Osteoblast (primary cell): Measurements from ENCODE around the gene STAP2. TPM values are rescaled to one million over a fixed set of nuclear protein-coding genes. Genes with fewer than 3 reads are reported as not detected.

Experiments
- DNase-seq: peaks from one replicate; pipeline ENCODE4 v3.0.0; 2011; ENCODE audit warnings: low spot score, mixed read lengths; ENCODE audit not compliant: insufficient read length; ENCODE audit errors: missing footprints
- H2AFZ ChIP-seq: 2 replicates; pipeline ENCODE4 v1.6.0; 2011; ENCODE audit warnings: mild to moderate bottlenecking, low read length
- H3K27ac ChIP-seq: 2 replicates; pipeline ENCODE4 v1.5.1; 2011; ENCODE audit warnings: mild to moderate bottlenecking, low read depth, low read length, moderate library complexity
- H3K27me3 ChIP-seq: 2 replicates; pipeline ENCODE4 v1.6.0; 2012; ENCODE audit warnings: mild to moderate bottlenecking, control low read depth, inconsistent platforms, low read length, moderate library complexity; ENCODE audit not compliant: insufficient read depth
- H3K36me3 ChIP-seq: 2 replicates; pipeline ENCODE4 v1.5.1; 2011; ENCODE audit warnings: mild to moderate bottlenecking, low read length, control low read depth, moderate library complexity; ENCODE audit not compliant: insufficient read depth
- H3K4me1 ChIP-seq: 2 replicates; pipeline ENCODE4 v1.5.1; 2011; ENCODE audit warnings: mild to moderate bottlenecking, low read length, control low read depth, moderate library complexity; ENCODE audit not compliant: insufficient read depth
- H3K4me2 ChIP-seq: 2 replicates; pipeline ENCODE4 v1.6.0; 2011; ENCODE audit warnings: mild to moderate bottlenecking, low read length; ENCODE audit not compliant: insufficient read depth
- H3K4me3 ChIP-seq: fragments of 200-600 bp; sonication (generic); 3 replicates; pipeline ENCODE4 v1.5.1; 2012; ENCODE audit warnings: mild to moderate bottlenecking, low read length, inconsistent platforms; ENCODE audit not compliant: insufficient read depth
- H3K79me2 ChIP-seq: 2 replicates; pipeline ENCODE4 v1.6.0; 2012; ENCODE audit warnings: mild to moderate bottlenecking, low read length, control low read depth, inconsistent platforms; ENCODE audit not compliant: insufficient read depth
- H3K9me3 ChIP-seq: 2 replicates; pipeline ENCODE4 v1.5.1; 2011; ENCODE audit warnings: low read depth, low read length, control low read depth
- H4K20me1 ChIP-seq: 2 replicates; pipeline ENCODE4 v1.6.0; 2012; ENCODE audit warnings: mild to moderate bottlenecking, low read length, control low read depth; ENCODE audit not compliant: insufficient read depth
- total RNA-seq: library from RNA; depleted of rRNA; stranded (reverse); fragments of >200 nt; gene quantifications from 2 replicates; pipeline ENCODE4 v1.2.3, GENCODE V29; 2012
- TF ChIP-seq, protein P1 (sequence below): IDR thresholded peaks from 2 replicates; pipeline ENCODE4 v1.5.1; 2011; ENCODE audit warnings: mild to moderate bottlenecking, low read depth, low read length, moderate library complexity; ENCODE audit errors: extremely low read depth

The STAP2 gene
- total RNA-seq, 1 donor, result 2.5 TPM

DNA sequence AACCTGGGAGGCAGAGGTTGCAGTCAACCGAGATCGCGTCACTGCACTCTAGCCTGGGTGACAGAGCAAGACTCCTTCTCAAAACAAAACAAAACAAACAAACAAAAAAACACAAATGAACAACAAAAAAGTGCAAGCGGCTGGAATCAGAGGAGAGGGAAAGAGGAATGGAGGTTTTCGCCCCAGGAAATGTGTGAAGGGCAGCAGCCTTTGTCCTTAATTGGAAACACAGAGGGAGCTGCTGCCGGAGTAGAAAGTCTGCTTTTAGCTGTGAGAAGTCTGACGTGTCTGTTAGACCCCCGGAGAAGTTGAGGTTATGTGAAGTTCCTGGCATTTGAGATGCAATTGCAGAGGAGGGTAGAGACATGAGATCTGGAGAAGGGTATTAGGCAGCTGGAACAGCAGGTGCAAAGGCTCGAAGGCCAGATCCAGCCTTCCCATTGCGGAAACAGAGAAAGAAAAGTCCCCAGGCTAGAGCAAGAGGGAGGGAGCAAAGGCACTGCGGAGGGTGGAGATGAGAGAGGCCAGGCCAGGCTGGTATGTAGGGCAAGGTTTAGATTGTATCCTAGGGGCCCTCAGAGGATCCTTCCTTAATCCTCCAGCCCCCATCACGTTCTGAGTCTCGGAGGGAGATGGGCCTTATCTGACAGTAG is 36.9 kb downstream of the STAP2 start:
- no peak overlapping the region for H3K4me3 ChIP-seq
- H3K36me3 ChIP-seq, result no peaks in the 10 kb centered on the region
- H4K20me1 ChIP-seq, result no peaks in the 10 kb centered on the region
- no peak overlapping the region for H3K27ac ChIP-seq
- peak; percentile 82 for DNase-seq
- H3K79me2 ChIP-seq, result no peaks in the 10 kb centered on the region
- no peaks in the 10 kb centered on the region for H3K27me3 ChIP-seq
- H3K9me3 ChIP-seq, result no peaks in the 10 kb centered on the region
- H3K4me1 ChIP-seq, result no peaks in the 10 kb centered on the region
- H2AFZ ChIP-seq, result no peak overlapping the region
- TF ChIP-seq, protein P1, sequence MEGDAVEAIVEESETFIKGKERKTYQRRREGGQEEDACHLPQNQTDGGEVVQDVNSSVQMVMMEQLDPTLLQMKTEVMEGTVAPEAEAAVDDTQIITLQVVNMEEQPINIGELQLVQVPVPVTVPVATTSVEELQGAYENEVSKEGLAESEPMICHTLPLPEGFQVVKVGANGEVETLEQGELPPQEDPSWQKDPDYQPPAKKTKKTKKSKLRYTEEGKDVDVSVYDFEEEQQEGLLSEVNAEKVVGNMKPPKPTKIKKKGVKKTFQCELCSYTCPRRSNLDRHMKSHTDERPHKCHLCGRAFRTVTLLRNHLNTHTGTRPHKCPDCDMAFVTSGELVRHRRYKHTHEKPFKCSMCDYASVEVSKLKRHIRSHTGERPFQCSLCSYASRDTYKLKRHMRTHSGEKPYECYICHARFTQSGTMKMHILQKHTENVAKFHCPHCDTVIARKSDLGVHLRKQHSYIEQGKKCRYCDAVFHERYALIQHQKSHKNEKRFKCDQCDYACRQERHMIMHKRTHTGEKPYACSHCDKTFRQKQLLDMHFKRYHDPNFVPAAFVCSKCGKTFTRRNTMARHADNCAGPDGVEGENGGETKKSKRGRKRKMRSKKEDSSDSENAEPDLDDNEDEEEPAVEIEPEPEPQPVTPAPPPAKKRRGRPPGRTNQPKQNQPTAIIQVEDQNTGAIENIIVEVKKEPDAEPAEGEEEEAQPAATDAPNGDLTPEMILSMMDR, result no peak
- H3K4me2 ChIP-seq, result no peak overlapping the region

- DNase-seq, result no peak
- no peaks in the 10 kb centered on the region for H4K20me1 ChIP-seq
- TF ChIP-seq, protein P1, result no peak
- H3K27me3 ChIP-seq, result no peaks in the 10 kb centered on the region
- H3K27ac ChIP-seq, result no peak overlapping the region
- H3K4me3 ChIP-seq, result no peak overlapping the region
- no peaks in the 10 kb centered on the region for H3K36me3 ChIP-seq
- H3K4me2 ChIP-seq, result no peak overlapping the region
- H2AFZ ChIP-seq, result no peak overlapping the region
- no peaks in the 10 kb centered on the region for H3K9me3 ChIP-seq
- H3K79me2 ChIP-seq, result no peaks in the 10 kb centered on the region
- H3K4me1 ChIP-seq, result no peaks in the 10 kb centered on the region
These were observed 38.0 kb downstream of the STAP2 start for GRCh38 chr19:4300589-4300988.

GRCh38 chr19:4298810-4299550 is 39.6 kb downstream of the STAP2 start:
- no peaks in the 10 kb centered on the region for H4K20me1 ChIP-seq
- DNase-seq, result peak; percentile 48
- H3K4me2 ChIP-seq, result no peak overlapping the region
- no peaks in the 10 kb centered on the region for H3K36me3 ChIP-seq
- H3K27ac ChIP-seq, result no peak overlapping the region
- no peaks in the 10 kb centered on the region for H3K27me3 ChIP-seq
- TF ChIP-seq, protein P1, result no peak
- H3K79me2 ChIP-seq, result no peaks in the 10 kb centered on the region
- no peaks in the 10 kb centered on the region for H3K9me3 ChIP-seq
- no peak overlapping the region for H3K4me3 ChIP-seq
- H2AFZ ChIP-seq, result no peak overlapping the region
- no peaks in the 10 kb centered on the region for H3K4me1 ChIP-seq
